22Rv1 (cell line): ENCODE data around the gene UFSP1.

ENCODE experiments used
- ZFX ChIP-seq: fragments of 450-650 bp; IDR thresholded peaks from 2 replicates; pipeline ENCODE4 v1.6.1; 2017; ENCODE audit warnings: antibody characterized with exemption, borderline replicate concordance
- TF ChIP-seq, protein P1 (sequence below): fragments of 450-650 bp; IDR thresholded peaks from 2 replicates; pipeline ENCODE4 v1.5.1; 2017; ENCODE audit warnings: mild to moderate bottlenecking

DNA sequence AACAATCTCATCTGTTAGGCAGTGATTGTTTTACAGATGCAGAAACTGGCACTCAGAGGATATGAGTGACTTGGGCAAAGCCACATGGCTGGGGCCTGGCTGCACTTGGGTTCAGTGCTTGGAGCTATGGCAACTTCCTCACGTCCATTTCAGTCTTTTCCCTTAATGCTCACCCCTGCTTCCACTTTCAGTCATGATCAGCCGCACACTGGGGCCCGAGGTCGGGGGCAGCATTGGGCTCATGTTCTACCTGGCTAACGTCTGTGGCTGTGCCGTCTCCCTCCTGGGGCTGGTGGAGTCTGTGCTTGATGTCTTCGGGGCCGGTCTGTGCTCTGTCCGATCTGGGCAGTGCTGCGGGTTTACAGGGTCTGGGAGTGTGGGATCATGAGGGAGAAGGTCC, 34.0 kb downstream of the UFSP1 start:
- TF ChIP-seq, protein P1, sequence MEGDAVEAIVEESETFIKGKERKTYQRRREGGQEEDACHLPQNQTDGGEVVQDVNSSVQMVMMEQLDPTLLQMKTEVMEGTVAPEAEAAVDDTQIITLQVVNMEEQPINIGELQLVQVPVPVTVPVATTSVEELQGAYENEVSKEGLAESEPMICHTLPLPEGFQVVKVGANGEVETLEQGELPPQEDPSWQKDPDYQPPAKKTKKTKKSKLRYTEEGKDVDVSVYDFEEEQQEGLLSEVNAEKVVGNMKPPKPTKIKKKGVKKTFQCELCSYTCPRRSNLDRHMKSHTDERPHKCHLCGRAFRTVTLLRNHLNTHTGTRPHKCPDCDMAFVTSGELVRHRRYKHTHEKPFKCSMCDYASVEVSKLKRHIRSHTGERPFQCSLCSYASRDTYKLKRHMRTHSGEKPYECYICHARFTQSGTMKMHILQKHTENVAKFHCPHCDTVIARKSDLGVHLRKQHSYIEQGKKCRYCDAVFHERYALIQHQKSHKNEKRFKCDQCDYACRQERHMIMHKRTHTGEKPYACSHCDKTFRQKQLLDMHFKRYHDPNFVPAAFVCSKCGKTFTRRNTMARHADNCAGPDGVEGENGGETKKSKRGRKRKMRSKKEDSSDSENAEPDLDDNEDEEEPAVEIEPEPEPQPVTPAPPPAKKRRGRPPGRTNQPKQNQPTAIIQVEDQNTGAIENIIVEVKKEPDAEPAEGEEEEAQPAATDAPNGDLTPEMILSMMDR: no peak
- TF ChIP-seq ZFX: no peak
